Panc1 (cell line): Measurements from ENCODE around the gene ACLY. TPM values are rescaled to one million over a fixed set of nuclear protein-coding genes. Genes with fewer than 3 reads are reported as not detected.

ENCODE experiments used
- ATAC-seq: fragments of 200-7000 bp; cut with Tn5 transposase; 2 replicates; pipeline ENCODE4 v1.9.1; 2020; ENCODE audit warnings: mild to moderate bottlenecking, moderate library complexity
- BruUV-seq: library from RNA; stranded (reverse); fragments of 400-500 nt; replicated peaks from 2 replicates; lab custom pipeline; 2021; lab: Mats Ljungman, UMichigan
- CTCF ChIA-PET: fragments of 300-600 bp; sonication (Branson Sonifier 250); formaldehyde crosslinking; loops from one replicate; lab custom pipeline; 2022; ENCODE audit warnings: antibody characterized with exemption; lab: Charles Lee
- POLR2A ChIA-PET: fragments of 300-600 bp; sonication (Branson Sonifier 250); formaldehyde crosslinking; loops from one replicate; lab custom pipeline; 2022; ENCODE audit warnings: antibody characterized with exemption; lab: Charles Lee
- DNase-seq: peaks from one replicate; pipeline ENCODE4 v3.0.0-alpha.2; 2010; ENCODE audit warnings: low read depth, low spot score
- H3K27ac ChIP-seq: 2 replicates; pipeline ENCODE4 v1.5.1; 2011; ENCODE audit warnings: mild to moderate bottlenecking, low read length, inconsistent platforms
- H3K27me3 ChIP-seq: fragments of 200-500 bp; sonication (Bioruptor generic); 2 replicates; pipeline ENCODE4 v1.6.0; 2014; ENCODE audit warnings: low read length, inconsistent platforms; ENCODE audit not compliant: control insufficient read depth, insufficient read depth
- H3K36me3 ChIP-seq: fragments of 200-500 bp; sonication (Bioruptor generic); 2 replicates; pipeline ENCODE4 v1.5.1; 2014; ENCODE audit warnings: inconsistent platforms, mild to moderate bottlenecking, low read length, moderate library complexity; ENCODE audit not compliant: control insufficient read depth, insufficient read depth
- H3K4me1 ChIP-seq: 2 replicates; pipeline ENCODE4 v1.5.1; 2011; ENCODE audit warnings: inconsistent platforms, mild to moderate bottlenecking, low read length, moderate library complexity; ENCODE audit not compliant: control insufficient read depth, insufficient read depth
- H3K4me3 ChIP-seq, 2 experiments: 2 replicates each; pipeline ENCODE4 v1.5.1; 2011 to 2012; ENCODE audit warnings: low read depth in 2 of 2, low read length in 2 of 2, mild to moderate bottlenecking in 2 of 2, inconsistent platforms in 1 of 2, moderate library complexity in 1 of 2
- H3K9me3 ChIP-seq: fragments of 200-500 bp; sonication (Bioruptor generic); 2 replicates; pipeline ENCODE4 v1.5.1; 2014; ENCODE audit warnings: low read depth, mild to moderate bottlenecking, inconsistent platforms, low read length, moderate library complexity; ENCODE audit not compliant: control insufficient read depth, insufficient read depth
- CTCF ChIP-seq: fragments of 450-650 bp; IDR thresholded peaks from 2 replicates; pipeline ENCODE4 v1.5.1; 2017; ENCODE audit warnings: mild to moderate bottlenecking
- POLR2AphosphoS5 ChIP-seq: IDR thresholded peaks from 2 replicates; pipeline ENCODE4 v1.6.1; 2012; ENCODE audit warnings: mild to moderate bottlenecking, low read depth, low read length, moderate library complexity
- REST ChIP-seq, 2 experiments: IDR thresholded peaks; 2 replicates each; pipeline ENCODE4 v1.6.1; 2011 to 2012; ENCODE audit warnings: low read depth in 2 of 2, control low read depth in 1 of 2, low read length in 1 of 2, mild to moderate bottlenecking in 1 of 2, moderate library complexity in 1 of 2; ENCODE audit not compliant: insufficient read depth in 1 of 2
- SIN3A ChIP-seq: IDR thresholded peaks from 2 replicates; pipeline ENCODE4 v1.6.1; 2012; ENCODE audit warnings: low read depth, mild to moderate bottlenecking, low read length, moderate library complexity, borderline replicate concordance; ENCODE audit not compliant: insufficient read depth
- TCF7L2 ChIP-seq: IDR thresholded peaks from 2 replicates; pipeline ENCODE4 v1.6.1; 2011; ENCODE audit warnings: mild to moderate bottlenecking, low read depth, low read length, inconsistent platforms
- in situ Hi-C: cut with HindIII; loops from 2 replicates; pipeline ENCODE4 v1.10.0; 2016; ENCODE audit warnings: low sequenced_read_pairs, low pct_unique_long_range_greater_than_20kb
- intact Hi-C: fragments of 100-400 bp; cut with micrococcal nuclease; formaldehyde crosslinking; loops from one replicate; pipeline ENCODE4 v1.10.0; 2022; ENCODE audit not compliant: unreplicated experiment
- total RNA-seq: library from RNA; stranded (reverse); gene quantifications from one replicate; pipeline ENCODE4 v1.2.1, GENCODE V29; 2021; ENCODE audit not compliant: unreplicated experiment

Gene ACLY
- total RNA-seq, 1 experiment from 2014 or later, result 225 TPM

GRCh38 chr17:41906465-41907184 is 12.1 kb downstream of the ACLY start:
- peaks cover 8% of the 10 kb centered on the region for H3K36me3 ChIP-seq
- TF ChIP-seq POLR2AphosphoS5, result no peak
- no peak for TF ChIP-seq TCF7L2
- TF ChIP-seq REST (IDR thresholded peaks at IDR 0.05; ENCODE audit: insufficient read depth in 1 of 2, low read depth in 2 of 2, low read length in 1 of 2), result no peak
- no peak for TF ChIP-seq SIN3A
- no peak for TF ChIP-seq CTCF
- H3K9me3 ChIP-seq, result no peaks in the 10 kb centered on the region
- ChIA-PET POLR2A (no interaction called here), CTCF (no interaction called here)
- no peaks in the 10 kb centered on the region for H3K4me1 ChIP-seq
- H3K27me3 ChIP-seq, result no peaks in the 10 kb centered on the region
- no TSS peak for BruUV-seq
- ATAC-seq, result no peak
- no peak overlapping the region for H3K4me3 ChIP-seq
- H3K27ac ChIP-seq, result no peak overlapping the region
- DNase-seq, result no peak
- intact Hi-C loops, result no loop called here
- in situ Hi-C loops, result no loop called here

- intact Hi-C loops (no loop called here), in situ Hi-C loops (no loop called here)
- Histone ChIP-seq H3K4me3 (no peak overlapping the region), H3K27ac (no peak overlapping the region), H3K4me1 (no peaks in the 10 kb centered on the region), H3K27me3 (no peaks in the 10 kb centered on the region), H3K36me3 (peaks cover 8% of the 10 kb centered on the region), H3K9me3 (no peaks in the 10 kb centered on the region)
- ATAC-seq (no peak), DNase-seq (no peak)
- no TSS peak for BruUV-seq
- ChIA-PET POLR2A (no interaction called here), CTCF (no interaction called here)
- TF ChIP-seq SIN3A (no peak), TCF7L2 (no peak), POLR2AphosphoS5 (no peak), REST (IDR thresholded peaks at IDR 0.05; ENCODE audit: insufficient read depth in 1 of 2, low read depth in 2 of 2, low read length in 1 of 2) (no peak), CTCF (no peak)
Observed at GRCh38 chr17:41905172-41905571, 13.6 kb downstream of the ACLY start.
